NCI-H748 treated with DMSO at 0.1 percent for 48 hours (cell line): ENCODE results near the gene INSIG1.
A peak's percentile ranks its signal among the peaks of the same experiment; 100 is the strongest.

Experiments
- DNase-seq: peaks from one replicate; lab custom pipeline; 2025; lab: John Stamatoyannopoulos, UW

Gene INSIG1

DNA sequence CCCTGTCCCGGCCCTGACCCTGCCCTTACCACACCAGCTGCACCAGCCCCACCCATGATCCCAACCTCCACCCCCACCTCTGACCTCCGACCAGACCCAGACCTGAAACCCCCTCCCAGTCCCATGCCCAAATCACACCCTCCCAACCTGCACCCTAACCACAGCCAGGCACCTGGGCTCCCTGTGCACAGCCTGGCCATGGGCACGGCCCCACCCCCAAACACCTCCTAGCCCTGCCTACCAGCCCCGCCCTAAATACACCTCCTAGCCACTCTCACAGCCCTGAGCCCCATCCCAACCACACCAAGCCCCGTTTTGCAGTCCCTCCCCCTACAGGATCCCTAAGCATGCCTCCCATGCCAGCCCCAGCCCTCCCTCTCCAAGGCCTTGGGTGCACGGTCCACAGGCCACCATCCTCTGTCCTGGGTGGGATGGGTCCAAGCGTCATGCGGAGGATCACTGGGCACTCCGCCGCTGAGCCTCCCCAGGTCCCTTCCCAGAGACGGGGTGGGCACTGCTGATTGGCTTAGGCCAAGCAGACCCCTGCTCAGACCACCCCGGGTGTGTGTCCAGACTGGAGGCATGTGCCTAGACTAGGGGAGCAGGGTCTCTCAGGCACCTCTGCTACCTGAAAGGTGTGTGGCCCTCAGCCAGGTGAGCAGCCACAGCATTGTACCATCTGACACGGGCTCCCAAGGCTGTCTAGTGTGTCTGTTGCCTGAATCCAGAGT is 30.1 kb downstream of the INSIG1 start:
- no peak for DNase-seq

DNA sequence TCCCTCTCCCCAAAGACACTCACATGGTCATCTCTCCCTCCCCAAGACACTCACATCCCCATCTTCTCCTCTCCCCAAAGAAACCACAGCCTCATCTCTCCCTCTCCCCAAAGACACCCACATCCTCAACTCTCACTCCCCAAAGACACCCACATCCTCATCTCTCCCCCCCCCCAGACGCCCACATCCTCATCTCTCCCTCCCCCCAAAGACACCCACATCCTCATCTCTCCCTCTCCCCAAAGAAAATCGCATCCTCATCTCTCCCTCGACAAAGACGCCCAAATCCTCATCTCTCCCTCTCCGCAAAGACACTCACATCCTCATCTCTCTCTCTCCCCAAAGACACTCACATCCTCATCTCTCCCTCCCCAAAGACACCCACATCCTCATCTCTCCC is 31.5 kb downstream of the INSIG1 start:
- no peak for DNase-seq

DNA sequence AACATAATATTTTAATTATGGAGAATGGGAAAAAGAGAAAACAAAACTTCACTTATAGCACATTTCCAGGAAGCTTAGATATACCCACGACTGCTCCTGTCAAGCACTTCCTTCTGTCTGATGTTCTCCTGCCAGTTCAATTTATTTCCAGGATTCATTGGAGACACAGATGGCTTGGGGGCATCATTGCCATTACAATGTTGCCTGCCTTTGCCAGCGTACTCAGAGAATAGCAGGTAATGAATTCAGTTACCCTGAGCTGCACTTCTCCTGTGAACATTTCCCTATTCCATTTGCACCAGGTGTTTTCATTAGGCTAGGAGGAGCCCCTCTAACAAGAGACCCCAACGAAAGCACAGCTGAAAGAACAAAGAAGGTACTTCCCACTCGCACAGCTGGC is 33.7 kb downstream of the INSIG1 start:
- no peak for DNase-seq

DNA sequence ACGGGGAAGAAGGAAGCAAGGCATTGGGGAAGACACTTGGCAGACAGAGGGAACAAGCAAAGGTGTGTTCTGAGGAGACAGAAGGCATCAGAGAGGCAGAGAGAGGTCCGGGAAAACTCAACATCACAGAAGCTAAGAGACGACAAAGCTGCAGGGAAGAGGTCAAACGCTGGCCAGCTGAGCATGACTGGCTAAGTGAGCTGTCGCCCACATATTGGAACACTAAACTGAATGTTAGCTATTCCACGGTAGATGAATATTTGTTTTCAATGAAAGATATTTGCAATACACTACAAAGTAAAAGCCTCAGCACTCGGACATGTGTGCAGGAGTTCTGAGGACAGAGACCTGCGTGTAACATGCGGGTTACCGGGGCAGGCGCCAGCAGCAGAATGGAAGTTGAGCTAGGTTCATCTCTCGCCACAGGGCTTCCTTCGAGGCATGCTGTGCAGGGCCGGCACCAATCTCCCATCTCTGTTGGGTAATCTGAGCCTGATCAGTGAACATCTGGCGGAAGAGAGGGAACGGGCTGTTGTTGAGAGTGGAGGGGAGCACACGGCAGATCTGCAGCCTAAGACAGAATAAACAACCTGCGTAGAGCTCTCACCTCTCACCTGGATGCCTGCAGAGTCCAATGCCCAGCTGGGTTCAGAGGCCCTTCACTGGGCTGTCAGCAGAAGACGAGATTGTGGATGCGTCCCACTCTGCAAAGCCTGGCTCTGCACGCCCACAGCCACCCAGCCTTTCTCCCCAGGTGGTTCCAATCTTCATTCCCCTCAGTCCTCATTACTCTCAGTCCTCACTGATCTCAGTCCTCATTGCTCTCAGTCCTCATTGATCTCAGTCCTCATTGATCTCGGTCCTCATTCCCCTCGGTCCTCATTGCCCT is 35.9 kb downstream of the INSIG1 start:
- DNase-seq = no peak

DNA sequence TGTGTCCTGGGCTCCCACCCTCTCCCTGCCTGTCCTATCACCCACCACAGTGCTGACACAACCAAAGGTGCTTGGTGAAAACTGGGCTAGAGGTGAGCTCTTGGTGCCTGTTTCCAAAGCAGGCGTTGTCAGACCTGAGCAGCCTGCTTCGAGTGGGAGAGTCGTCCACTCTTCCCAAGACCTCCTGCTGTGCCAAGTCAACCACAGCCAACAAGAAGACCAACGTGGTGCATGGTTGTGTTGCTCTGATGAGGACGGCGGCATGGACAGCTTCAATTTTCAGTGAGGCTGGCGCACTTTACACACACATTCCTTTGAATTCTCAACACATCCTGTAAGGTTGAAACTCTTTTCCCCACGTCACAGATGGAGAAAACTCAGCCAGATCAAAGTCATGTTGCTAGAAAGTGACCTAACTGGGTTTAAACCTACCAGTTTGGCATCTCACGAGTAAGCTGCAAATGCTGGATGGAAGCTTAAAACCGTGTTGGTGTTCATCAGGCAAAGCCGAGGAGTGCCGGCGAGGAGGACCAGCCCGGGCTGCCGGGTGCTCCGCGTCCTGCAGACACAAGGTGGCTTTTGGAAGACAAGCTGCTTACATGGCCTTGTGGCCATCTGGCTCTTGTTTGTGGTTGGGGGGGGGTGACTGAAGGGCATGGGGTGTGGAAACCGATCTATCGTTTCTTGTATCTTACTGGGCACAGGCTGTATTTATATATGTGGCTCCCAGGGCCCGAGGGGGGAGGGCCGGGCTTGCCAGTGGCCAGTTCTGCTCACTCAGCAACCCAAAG is 39.3 kb downstream of the INSIG1 start:
- no peak for DNase-seq

DNA sequence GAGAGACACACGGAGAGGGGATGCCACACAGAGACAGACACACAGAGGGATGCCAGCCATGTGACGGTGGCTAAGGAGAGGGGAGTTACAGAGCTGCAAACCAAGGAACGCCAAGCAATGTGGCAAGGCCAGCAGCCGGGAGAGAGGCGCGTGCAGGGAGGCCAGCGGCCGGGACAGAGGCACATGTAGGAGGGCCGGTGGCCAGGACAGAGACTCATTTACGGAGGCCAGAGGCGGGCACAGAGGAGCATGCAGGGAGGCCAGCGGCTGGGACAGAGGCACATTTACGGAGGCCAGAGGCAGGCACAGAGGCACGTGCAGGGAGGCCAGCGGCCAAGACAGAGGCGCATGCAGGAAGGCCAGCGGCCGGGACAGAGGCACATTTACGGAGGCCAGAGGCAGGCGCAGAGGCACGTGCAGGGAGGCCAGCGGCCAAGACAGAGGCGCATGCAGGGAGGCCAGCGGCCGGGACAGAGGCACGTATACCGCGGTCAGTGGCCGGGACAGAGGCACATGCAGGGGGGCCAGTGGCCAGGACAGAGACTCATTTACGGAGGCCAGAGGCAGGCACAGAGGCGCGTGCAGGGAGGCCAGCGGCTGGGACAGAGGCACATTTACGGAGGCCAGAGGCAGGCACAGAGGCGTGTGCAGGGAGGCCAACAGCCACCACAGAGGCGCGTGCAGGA is 40.4 kb downstream of the INSIG1 start:
- no peak for DNase-seq

DNA sequence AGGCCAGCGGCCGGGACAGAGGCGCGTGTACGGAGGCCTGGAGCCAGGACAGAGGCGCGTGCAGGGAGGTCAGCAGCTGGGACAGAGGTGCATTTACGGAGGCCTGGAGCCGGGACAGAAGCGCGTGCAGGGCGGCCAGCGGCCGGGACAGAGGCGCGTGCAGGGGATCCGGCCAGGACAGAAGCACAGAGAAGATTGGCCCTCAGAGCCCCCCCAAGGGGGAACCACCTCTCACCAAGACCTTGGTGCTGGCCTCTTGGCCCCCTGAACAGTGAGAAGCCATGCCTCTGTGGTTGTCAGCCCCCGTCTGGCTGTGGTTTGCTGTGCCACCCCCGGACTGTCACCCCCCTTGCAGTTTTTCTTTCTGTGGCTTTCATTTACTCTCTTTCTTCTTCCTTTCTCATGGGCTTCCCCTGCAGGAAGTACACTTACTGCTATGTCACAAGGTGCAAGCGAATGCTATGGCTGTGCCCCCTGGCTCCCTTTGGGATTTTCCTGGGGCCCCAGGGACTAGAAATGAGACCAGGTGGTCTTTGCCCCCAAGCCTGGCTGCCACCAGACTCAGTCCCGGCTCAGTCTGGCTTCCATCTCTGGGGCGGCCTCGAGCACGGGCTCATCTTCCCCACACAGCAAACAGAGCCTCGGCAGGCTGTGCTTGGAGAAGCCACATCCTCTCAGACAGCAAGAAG is 41.1 kb downstream of the INSIG1 start:
- DNase-seq = no peak

DNA sequence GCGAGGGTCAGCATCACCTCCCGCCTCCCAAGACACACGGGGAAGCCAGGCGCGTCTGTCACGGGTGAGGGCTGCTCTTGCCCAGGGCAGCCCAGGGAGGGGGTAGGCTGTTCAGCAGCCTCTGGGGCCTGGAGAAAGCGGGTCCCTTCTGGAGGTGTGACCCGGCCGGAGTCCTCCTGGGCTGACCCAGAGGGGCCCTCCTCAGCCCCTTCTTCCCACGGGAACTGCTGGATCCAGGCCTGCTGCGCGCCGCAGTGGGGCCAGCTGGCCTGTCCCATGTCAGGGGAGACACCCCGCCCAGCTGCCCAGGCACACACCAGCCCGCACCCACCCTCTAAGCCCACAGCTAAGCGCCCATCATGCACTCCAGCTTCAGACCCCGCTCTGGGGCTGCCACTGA is 41.8 kb downstream of the INSIG1 start:
- DNase-seq = no peak

DNA sequence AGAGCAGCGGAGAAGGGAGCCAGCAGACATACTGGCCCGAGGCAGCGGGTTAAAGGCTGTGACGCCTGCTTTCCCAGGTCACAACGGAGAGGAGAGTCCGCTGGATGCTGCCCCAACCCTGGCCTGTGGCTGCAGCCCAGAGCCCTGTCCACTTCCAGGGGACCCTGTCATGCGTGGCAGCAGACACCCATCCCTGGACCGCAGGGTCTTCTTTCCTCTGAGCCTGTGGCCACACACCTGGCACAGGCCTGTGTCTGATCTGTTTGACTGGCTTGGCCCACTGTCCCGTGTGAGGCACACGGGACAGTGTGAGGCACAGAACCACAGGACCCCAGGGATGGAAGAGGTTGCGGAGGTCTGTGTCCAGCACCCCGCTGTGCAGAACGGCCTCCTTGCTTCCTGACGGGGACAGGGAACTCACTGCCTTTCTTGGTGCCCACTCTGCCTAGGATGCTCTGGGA is 42.4 kb downstream of the INSIG1 start:
- no peak for DNase-seq

DNA sequence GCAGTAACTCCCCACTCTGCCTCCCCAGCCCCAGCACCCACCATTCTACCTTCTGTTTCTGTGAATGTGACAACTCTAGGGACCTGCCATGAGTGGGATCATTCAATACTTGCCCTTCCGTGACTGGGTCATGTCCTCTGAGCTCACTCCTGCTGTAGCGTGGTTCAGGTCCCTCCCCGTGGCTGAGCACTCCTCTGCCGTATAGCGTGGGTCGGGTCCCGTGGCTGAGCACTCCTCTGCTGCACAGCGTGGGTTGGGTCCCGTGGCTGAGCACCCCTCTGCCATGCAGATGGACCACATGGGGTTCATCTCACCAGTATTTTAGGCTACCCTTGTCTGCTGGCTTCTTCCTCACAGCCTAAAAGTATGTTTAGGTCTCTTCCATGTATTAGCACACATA is 43.0 kb downstream of the INSIG1 start:
- DNase-seq = no peak

DNA sequence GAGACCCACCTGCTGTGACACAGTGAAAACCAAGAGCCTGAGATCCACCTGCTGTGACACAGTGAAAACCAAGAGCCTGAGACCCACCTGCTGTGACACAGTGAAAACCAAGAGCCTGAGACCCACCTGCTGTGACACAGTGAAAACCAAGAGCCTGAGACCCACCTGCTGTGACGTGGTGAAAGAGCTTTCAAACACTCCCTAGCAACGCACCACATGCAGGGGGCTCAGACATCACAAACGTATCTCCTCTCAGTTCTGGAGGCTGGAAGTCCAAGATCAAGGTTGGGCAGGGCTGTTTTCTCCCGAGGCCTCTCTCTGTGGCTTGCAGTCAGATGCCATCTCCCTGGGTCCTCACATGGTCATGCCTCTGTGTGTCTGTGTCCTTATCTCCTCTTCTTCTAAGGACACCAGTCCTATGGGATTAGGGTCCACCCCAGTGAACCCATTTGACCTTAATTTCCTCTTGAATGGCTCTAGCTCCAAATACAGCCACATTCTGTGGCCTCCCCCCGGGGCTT is 43.8 kb downstream of the INSIG1 start:
- DNase-seq = no peak

DNA sequence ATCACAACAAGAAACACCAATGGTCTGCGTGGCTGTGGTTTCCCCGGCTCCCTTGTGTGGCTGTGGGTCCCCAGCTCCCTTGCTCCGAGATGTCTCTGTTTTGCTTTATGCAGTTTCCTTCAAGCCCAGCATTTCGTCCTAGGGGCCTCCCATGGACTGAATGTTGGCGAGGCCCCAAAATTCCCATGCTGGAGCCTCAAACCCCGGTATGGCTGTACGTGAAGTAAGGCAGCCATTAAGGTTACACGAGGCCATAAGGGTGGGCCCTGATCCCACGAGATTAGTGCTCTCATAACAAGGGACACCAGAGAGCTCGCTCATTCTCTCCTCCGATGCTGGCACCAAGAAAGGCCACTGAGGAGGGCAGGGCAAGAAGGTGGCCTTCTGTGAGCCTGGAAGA is 44.6 kb downstream of the INSIG1 start:
- DNase-seq = no peak

DNA sequence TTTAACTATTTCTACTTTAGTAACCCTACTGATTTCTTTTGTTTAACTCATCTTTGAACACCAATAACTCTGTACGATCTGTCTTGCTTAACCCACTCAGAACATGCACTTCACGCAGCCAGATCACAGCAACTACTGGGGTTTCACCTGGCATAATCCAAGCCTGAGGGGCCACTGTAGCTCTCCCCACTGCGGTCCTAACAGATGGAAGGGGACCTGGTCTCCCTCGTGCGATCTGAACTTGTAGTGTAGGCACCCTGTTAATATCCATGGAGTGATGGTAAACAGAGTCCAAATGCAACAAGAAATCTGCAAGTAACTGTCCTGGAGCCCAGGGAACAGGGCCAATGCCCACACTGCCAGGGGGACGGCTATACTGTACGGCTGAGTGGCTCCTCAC is 45.5 kb downstream of the INSIG1 start:
- no peak for DNase-seq

DNA sequence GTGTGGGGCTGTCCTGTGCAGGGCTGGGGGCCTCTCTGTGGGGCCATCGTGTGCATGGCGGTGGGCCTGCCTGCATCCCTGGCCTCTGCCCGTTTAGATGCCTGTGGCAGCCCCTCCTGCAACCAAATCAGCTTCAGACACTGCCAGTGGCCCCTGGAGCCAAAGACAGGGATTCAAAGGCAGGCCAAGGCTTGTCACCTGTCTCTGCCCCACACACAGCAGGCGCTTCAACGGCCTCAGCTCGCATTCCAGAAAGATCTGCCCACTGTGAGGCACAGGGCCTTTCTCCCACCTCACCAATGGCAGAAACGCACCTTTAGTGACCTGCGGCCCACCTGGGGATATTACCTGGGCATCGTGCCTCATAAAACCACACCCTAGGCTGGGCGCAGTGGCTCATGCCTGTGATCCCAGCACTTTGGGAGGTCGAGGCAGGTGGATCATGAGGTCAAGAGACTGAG is 46.0 kb downstream of the INSIG1 start:
- no peak for DNase-seq

DNA sequence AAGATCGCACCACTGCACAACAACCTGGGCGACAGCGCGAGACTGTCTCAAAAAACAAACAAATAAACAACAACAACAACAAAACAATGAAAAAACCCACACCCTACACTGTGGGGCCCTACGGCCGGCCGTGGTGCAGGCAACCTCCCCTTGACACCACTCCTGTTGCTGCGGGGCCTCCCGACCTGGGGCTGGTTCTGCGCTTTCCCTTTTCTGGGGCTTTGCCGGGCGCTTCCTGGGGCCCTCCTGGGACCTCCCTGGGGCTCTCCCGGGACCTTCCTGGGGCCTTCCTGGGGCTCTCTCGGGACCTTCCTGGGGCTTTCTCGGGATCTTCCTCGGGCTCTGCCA is 46.6 kb downstream of the INSIG1 start:
- DNase-seq = no peak

DNA sequence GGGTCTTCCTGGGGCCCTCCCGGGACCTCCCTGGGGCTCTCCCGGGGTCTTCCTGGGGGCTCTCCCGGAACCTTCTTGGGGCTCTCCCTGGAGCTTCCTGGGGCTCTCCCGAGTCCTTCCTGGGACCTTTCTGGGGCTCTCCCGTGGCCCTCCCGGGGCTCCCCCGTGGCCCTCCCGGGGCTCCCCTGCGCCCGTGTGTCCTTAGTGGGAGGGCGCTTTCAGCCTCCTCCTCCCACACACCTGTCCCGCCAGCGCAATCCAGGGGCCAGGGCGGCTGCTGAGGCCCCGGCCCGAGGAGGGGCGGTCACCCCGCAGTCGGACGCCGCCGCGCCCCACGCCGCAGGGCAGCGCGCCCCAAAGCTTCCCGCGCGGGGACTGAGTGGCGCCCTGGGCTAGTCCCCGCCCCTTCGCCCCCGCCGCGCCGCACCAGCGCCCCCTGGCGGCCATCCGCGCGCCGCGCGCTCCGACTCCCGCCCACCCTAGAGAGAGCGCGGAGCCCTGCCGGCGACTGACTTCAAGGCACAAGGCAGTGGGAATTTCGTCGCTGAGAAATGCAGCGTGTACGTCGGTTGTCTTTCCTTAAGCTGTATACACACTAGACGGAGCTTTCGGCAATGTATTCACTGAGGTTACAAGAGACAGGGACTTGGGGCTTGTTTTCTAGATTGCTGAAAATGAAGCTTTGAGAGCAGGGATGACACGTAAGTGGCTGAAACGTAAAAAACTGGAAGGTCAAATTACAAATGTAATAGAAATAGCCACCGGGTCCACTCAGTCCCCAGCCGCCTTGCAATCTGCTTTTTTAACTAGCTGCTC is 47.1 kb downstream of the INSIG1 start:
- DNase-seq = peak; percentile 56

DNA sequence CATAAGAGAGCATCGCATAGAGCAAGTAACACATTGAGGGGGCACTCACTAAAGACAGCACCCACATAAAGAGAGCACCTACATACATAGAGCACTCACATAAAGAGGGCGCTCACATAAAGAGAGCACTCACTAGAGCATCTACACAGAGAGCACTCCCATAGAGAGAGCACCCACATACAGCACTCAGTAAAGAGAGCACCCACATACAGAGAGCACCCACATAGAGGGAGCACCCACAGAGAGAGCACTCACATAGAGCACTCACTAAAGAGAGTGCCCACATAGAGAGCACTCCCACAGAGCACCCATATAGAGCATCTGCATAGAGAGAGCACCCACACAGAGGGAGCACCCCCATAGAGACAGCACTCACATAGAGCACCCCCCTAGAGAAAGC is 47.8 kb downstream of the INSIG1 start:
- no peak for DNase-seq

DNA sequence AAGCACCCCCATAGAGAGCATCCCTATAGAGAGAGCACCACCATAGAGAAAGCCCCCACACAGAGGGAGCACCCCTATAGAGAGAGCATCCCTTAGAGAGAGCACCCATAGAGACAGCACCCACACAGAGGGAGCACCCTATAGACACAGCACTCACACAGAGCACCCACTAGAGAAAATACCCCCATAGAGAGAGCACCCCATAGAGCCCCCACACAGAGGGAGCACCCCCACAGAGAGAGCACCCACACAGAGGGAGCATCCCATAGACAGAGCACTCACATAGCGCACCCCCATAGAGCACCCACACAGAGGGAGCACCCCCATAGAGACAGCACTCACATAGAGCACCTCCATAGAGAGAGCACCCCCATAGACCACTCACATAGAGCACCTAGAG is 48.6 kb downstream of the INSIG1 start:
- no peak for DNase-seq

DNA sequence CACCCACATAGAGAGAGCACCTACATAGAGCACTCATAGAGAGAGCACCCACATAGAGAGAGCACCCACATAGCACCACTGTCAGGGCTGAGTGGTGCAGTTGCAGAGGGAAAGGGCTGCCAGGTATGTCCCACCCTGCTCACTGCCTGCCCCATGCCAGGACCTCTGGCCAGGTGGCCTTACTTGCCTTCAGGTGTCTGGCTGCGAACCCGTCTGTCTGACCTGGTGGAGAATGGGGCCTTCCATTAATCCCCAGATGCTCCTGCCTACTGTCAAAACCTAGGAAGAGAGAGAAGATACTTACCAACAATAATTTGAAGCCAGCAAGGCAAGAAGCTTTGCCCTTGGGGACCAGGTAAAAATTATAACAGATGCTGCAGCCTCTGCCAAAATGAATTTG is 51.1 kb downstream of the INSIG1 start:
- DNase-seq = no peak

DNA sequence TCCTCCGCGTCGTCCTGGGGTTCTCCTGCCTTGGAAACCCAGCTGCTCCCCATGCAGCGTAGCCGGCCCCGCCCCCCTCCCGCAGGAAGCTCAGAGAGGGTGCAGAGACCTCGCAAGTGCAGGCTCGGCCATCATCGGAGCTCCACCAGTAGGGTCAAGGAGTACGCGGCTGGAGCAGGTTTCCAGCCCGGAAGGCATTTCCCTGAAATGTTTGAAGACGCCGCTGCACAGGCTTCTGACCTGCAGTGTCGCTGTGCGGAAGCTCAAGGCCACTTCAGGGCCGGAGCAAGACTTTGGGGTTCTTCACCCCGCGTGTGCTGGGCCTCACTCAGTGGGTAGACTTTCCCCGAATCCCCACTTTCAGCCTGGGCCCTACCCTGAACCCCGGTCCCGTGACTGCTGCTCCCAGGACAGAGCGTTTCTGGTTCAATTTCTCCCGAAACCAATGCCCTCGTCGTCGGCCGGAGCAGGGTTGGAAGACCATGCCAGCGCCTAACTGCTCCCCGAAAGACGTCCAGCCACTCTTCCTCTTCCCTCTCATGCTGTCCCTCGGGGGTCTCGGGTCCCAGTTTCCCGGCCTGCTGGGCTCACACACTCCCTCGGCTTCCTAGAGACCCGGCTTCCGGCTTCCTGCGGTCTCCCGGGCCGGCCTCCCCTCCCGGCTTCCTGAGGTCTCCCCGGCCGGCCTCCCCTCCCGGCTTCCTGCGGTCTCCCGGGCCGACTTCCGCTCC is 52.1 kb downstream of the INSIG1 start:
- DNase-seq = no peak
